ENCODE results near the gene FXYD7. TPM values are rescaled to one million over a fixed set of nuclear protein-coding genes. Genes with fewer than 3 reads are reported as not detected.

The FXYD7 gene
- total and polyA plus RNA-seq, 2 of the 13 experiments (the other 11 are each of a cell fraction or from before 2014, with no cell fraction given) = 0.55 TPM; not detected in 1

DNA sequence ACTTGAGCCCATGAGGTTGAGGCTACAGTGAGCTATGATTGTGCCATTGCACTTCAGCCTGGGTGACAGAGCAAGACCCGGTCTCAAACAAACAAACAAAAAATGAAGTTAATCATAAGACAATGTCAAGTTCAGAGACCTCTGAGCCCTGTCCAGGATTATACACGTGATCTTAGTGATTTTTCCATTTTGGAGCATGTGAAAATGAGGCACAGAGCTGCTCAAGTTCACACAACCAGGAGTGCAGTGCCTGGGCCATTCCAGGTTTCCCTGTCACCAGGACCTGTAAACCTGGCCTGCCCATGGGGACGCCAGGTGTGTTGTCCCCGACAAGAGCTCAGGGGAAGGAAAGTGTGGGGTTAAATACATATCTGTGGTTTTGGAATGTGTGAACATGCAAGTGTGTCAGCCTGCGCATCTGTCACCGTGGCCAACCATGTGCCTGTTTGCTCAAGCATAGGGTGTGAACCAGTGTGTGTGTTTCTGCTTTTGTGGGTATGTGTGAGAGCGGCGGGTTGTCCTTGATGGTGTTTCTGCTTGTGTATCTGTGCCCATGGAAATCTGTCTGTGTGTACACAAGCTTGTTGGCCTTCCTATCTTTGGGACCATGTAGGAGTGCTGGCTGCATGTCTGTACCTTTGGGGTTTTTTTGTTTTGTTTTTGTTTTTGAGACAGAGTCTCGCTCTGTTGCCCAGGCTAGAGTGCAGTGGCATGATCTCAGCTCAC lies 5.9 kb upstream of the FXYD7 start (continued):
- TF ChIP-seq, protein P1, sequence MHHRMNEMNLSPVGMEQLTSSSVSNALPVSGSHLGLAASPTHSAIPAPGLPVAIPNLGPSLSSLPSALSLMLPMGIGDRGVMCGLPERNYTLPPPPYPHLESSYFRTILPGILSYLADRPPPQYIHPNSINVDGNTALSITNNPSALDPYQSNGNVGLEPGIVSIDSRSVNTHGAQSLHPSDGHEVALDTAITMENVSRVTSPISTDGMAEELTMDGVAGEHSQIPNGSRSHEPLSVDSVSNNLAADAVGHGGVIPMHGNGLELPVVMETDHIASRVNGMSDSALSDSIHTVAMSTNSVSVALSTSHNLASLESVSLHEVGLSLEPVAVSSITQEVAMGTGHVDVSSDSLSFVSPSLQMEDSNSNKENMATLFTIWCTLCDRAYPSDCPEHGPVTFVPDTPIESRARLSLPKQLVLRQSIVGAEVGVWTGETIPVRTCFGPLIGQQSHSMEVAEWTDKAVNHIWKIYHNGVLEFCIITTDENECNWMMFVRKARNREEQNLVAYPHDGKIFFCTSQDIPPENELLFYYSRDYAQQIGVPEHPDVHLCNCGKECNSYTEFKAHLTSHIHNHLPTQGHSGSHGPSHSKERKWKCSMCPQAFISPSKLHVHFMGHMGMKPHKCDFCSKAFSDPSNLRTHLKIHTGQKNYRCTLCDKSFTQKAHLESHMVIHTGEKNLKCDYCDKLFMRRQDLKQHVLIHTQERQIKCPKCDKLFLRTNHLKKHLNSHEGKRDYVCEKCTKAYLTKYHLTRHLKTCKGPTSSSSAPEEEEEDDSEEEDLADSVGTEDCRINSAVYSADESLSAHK (CRISPR knock-in tag; IDR thresholded peaks at IDR 0.05; ENCODE audit: borderline replicate concordance) = no peak
- TF ChIP-seq HOXD1 (CRISPR knock-in tag; IDR thresholded peaks at IDR 0.05) = no peak
- no peak for TF ChIP-seq TP53 (CRISPR knock-in tag; conservative IDR thresholded peaks at IDR 0.05)
- no peak for TF ChIP-seq SRSF9 (IDR thresholded peaks at IDR 0.05; ENCODE audit: borderline replicate concordance, insufficient read depth, low read depth, low read length, poor library complexity, severe bottlenecking)
- TF ChIP-seq SRF (IDR thresholded peaks at IDR 0.05; ENCODE audit: low read depth, low read length) = no peak
- no peak for TF ChIP-seq HOXA5 (CRISPR knock-in tag; IDR thresholded peaks at IDR 0.05)
- TF ChIP-seq, protein P2, sequence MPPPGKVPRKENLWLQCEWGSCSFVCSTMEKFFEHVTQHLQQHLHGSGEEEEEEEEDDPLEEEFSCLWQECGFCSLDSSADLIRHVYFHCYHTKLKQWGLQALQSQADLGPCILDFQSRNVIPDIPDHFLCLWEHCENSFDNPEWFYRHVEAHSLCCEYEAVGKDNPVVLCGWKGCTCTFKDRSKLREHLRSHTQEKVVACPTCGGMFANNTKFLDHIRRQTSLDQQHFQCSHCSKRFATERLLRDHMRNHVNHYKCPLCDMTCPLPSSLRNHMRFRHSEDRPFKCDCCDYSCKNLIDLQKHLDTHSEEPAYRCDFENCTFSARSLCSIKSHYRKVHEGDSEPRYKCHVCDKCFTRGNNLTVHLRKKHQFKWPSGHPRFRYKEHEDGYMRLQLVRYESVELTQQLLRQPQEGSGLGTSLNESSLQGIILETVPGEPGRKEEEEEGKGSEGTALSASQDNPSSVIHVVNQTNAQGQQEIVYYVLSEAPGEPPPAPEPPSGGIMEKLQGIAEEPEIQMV (CRISPR knock-in tag; IDR thresholded peaks at IDR 0.05; ENCODE audit: low read depth) = no peak
- TF ChIP-seq, protein P3, sequence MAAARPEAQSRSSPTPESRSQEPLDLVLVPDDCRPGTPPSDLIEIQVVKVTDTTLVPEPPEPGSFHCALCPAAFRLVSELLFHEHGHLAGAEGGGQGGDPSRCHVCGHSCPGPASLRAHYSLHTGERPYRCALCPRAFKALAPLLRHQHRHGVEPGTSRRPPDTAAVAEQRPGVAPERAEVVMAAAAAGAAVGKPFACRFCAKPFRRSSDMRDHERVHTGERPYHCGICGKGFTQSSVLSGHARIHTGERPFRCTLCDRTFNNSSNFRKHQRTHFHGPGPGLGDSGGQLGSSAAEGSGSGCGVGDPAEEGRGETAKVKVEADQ (CRISPR knock-in tag; IDR thresholded peaks at IDR 0.05; ENCODE audit: borderline replicate concordance) = no peak; the same call in 1 of the 2 replicates
- peak; percentile 51; the same call in 1 of the 2 replicates for TF ChIP-seq HDAC2 (CRISPR knock-in tag; IDR thresholded peaks at IDR 0.05)
- peak; percentile 91 for TF ChIP-seq ZNF121 (CRISPR knock-in tag; IDR thresholded peaks at IDR 0.05)
- TF ChIP-seq, protein P4, sequence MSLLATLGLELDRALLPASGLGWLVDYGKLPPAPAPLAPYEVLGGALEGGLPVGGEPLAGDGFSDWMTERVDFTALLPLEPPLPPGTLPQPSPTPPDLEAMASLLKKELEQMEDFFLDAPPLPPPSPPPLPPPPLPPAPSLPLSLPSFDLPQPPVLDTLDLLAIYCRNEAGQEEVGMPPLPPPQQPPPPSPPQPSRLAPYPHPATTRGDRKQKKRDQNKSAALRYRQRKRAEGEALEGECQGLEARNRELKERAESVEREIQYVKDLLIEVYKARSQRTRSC (CRISPR knock-in tag; IDR thresholded peaks at IDR 0.05; ENCODE audit: low read depth) = no peak
- no peak for TF ChIP-seq HNRNPL (IDR thresholded peaks at IDR 0.05; ENCODE audit: low read depth, low read length)
- TF ChIP-seq NFYC (CRISPR knock-in tag; IDR thresholded peaks at IDR 0.05) = no peak
- TF ChIP-seq ONECUT2 (CRISPR knock-in tag; IDR thresholded peaks at IDR 0.05) = no peak
- no peak for TF ChIP-seq SUZ12 (IDR thresholded peaks at IDR 0.05; ENCODE audit: low read depth, low read length)
- TF ChIP-seq TGIF2 (CRISPR knock-in tag; IDR thresholded peaks at IDR 0.05) = 0 out of 2 replicates have a peak, but pooled peaks have one; percentile 37
- no peak for TF ChIP-seq PTBP1 (IDR thresholded peaks at IDR 0.05; ENCODE audit: low read depth, low read length, poor library complexity, severe bottlenecking)
- no peak for TF ChIP-seq CBX5 (CRISPR knock-in tag; IDR thresholded peaks at IDR 0.05; ENCODE audit: borderline replicate concordance)
- 0 out of 2 replicates have a peak, but pooled peaks have one; percentile 10 for TF ChIP-seq ADNP (CRISPR knock-in tag; IDR thresholded peaks at IDR 0.05)
- TF ChIP-seq ZNF484 (CRISPR knock-in tag; IDR thresholded peaks at IDR 0.05; ENCODE audit: borderline replicate concordance, low read depth) = no peak
- TF ChIP-seq, protein P5, sequence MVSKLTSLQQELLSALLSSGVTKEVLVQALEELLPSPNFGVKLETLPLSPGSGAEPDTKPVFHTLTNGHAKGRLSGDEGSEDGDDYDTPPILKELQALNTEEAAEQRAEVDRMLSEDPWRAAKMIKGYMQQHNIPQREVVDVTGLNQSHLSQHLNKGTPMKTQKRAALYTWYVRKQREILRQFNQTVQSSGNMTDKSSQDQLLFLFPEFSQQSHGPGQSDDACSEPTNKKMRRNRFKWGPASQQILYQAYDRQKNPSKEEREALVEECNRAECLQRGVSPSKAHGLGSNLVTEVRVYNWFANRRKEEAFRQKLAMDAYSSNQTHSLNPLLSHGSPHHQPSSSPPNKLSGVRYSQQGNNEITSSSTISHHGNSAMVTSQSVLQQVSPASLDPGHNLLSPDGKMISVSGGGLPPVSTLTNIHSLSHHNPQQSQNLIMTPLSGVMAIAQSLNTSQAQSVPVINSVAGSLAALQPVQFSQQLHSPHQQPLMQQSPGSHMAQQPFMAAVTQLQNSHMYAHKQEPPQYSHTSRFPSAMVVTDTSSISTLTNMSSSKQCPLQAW (CRISPR knock-in tag; IDR thresholded peaks at IDR 0.05) = peak; percentile 75
- TF ChIP-seq, protein P6, sequence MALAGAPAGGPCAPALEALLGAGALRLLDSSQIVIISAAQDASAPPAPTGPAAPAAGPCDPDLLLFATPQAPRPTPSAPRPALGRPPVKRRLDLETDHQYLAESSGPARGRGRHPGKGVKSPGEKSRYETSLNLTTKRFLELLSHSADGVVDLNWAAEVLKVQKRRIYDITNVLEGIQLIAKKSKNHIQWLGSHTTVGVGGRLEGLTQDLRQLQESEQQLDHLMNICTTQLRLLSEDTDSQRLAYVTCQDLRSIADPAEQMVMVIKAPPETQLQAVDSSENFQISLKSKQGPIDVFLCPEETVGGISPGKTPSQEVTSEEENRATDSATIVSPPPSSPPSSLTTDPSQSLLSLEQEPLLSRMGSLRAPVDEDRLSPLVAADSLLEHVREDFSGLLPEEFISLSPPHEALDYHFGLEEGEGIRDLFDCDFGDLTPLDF (CRISPR knock-in tag; IDR thresholded peaks at IDR 0.05) = no peak

Data from HepG2 (cell line).